ENCODE data around the gene CMSS1. TPM values are rescaled to one million over a fixed set of nuclear protein-coding genes. Genes with fewer than 3 reads are reported as not detected.

CMSS1 gene
- total RNA-seq, 4 donors from 2014 or later = 1.3 to 9.9 (median 2.3) TPM

DNA sequence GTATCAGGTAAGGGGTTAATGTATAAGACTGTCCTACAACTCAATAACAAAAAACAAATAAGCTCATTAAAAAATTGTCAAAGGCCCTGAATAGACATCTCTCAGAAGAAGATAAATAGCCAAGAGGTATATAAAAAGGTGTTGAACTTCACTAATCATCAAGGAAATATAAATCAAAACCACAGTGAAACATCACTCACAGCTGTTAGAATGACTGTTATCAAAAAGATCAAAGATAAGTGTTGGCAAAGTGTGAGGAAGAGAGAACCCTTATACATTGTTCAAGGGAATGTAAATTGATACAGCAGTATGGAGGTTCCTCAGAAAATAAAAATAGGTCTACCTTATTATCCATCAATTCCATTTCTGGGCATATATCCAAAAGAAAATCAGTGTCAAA, 201.1 kb downstream of the CMSS1 start:
- Histone ChIP-seq H3K9me3 (no peaks in the 10 kb centered on the region), H3K27me3 (no peaks in the 10 kb centered on the region), H3K4me1 (no peaks in the 10 kb centered on the region), H3K4me3 (no peak overlapping the region), H3K27ac (no peak overlapping the region), H3K36me3 (no peaks in the 10 kb centered on the region)
- TF ChIP-seq POLR2A (IDR thresholded peaks at IDR 0.05) = no peak
- TF ChIP-seq, protein P1, sequence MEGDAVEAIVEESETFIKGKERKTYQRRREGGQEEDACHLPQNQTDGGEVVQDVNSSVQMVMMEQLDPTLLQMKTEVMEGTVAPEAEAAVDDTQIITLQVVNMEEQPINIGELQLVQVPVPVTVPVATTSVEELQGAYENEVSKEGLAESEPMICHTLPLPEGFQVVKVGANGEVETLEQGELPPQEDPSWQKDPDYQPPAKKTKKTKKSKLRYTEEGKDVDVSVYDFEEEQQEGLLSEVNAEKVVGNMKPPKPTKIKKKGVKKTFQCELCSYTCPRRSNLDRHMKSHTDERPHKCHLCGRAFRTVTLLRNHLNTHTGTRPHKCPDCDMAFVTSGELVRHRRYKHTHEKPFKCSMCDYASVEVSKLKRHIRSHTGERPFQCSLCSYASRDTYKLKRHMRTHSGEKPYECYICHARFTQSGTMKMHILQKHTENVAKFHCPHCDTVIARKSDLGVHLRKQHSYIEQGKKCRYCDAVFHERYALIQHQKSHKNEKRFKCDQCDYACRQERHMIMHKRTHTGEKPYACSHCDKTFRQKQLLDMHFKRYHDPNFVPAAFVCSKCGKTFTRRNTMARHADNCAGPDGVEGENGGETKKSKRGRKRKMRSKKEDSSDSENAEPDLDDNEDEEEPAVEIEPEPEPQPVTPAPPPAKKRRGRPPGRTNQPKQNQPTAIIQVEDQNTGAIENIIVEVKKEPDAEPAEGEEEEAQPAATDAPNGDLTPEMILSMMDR (IDR thresholded peaks at IDR 0.05) = no peak
- no peak for DNase-seq

DNA sequence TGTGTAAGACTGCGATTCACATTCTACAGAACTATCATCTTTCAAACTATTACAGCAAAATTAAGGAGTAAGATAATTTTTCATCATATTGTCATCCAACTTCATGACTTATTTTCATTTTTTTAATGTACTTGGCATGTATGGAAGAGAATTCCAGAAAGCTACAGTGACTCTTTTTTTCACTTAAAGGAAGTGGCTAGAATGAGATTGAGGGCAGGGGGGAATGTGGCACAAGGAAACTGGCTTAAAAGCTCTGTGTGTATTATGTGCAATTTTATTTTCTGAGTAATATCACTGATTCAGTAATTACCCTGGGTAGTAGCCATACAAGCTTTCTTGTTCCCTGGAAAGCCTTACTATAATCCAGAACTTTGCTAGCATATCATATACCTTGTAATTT, 202.1 kb downstream of the CMSS1 start:
- Histone ChIP-seq H3K4me1 (peaks cover 0 to 5% (median 0%) of the 10 kb centered on the region in 4 donors), H3K27ac (no peak overlapping the region), H3K36me3 (no peaks in the 10 kb centered on the region), H3K27me3 (no peaks in the 10 kb centered on the region), H3K4me3 (no peak overlapping the region), H3K9me3 (no peaks in the 10 kb centered on the region)
- TF ChIP-seq, protein P1 (IDR thresholded peaks at IDR 0.05) = no peak
- no peak for DNase-seq

DNA sequence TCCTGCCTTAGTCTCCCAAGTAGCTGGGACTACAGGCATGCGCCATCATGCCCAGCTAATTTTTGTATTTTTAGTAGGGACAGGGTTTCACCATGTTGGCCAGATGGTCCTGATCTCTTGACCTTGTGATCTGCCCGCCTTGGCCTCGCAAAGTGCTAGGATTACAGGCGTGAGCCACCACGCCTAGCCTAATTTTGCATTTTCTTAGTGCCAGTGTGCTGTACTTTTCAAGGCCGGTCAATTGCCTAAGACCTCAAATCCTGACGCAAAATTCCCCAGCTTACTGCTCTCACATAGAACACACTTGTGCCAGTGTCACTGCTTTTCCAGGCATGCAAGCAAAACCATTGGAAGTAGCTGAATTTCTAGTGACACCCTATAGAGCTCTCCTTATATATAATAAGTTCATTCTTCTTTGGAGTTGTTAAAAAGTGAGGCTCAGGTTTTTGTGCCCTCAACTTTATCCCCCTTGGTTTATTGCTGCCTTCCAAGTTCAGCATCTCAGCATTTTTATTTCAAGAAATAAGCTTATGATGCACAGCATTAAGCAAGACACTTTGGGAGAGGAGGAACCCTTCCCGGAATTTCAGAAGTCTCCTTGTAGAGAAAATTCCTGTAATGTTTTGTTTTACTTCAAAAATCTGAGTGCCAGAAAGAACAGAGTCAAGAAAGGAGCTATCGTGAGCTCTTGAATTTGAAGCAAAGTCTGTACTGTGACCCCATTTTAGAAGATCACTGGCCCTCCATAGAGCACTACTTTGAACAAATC, 203.4 kb downstream of the CMSS1 start:
- Histone ChIP-seq H3K27ac (peak overlapping the region in 2 of 4 donors; percentile 40 to 47), H3K4me3 (no peak overlapping the region), H3K9me3 (no peaks in the 10 kb centered on the region), H3K27me3 (no peaks in the 10 kb centered on the region), H3K4me1 (peaks cover 0 to 5% (median 0%) of the 10 kb centered on the region in 4 donors), H3K36me3 (no peaks in the 10 kb centered on the region)
- TF ChIP-seq POLR2A (IDR thresholded peaks at IDR 0.05) = no peak
- TF ChIP-seq, protein P1 (IDR thresholded peaks at IDR 0.05) = no peak
- no peak for DNase-seq

DNA sequence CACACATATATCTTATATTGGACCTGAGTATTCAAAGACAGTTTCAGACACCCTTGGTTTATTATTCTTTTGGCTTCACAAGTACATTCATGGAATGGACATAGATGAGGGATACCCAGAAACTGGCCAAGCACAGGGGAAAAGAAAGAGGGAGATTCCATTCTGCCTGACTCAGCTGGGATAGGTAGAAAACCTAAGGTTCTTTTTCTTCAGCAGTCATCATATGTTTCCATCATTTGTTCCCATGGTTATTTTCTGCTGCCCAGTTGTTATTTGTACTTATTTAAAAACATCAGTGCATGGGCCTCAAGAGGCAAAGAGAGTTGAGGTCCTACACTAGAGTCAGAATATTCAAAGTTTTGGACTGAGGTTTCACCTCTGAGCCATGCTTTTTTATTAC, 204.8 kb downstream of the CMSS1 start:
- peaks cover 0 to 5% (median 0%) of the 10 kb centered on the region in 4 donors for H3K4me1 ChIP-seq
- H3K4me3 ChIP-seq = no peak overlapping the region
- TF ChIP-seq POLR2A (IDR thresholded peaks at IDR 0.05) = no peak
- TF ChIP-seq, protein P1 (IDR thresholded peaks at IDR 0.05) = no peak
- H3K27me3 ChIP-seq = no peaks in the 10 kb centered on the region
- no peaks in the 10 kb centered on the region for H3K9me3 ChIP-seq
- no peaks in the 10 kb centered on the region for H3K36me3 ChIP-seq
- no peak for DNase-seq
- H3K27ac ChIP-seq = no peak overlapping the region

DNA sequence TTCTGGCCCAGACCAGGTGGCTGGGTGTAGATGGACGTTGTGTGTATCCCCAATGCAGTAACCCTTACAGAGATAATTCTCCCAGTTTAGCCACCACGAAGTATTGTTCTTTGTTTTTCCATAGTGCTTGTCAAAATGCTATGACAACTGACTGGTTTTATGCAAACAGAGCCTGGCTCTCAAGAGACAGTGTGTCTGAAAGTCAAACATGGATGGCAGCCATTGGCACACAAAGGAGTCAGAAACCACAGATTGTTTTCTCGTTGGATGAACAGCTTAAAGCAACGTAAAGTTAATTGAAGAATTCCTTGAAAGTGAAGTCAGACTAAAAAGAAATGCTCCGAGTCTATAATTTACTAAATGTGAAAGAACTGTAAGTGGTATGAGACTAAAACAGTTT, 205.5 kb downstream of the CMSS1 start:
- peaks cover 0 to 5% (median 0%) of the 10 kb centered on the region in 4 donors for H3K4me1 ChIP-seq
- no peaks in the 10 kb centered on the region for H3K27me3 ChIP-seq
- peak overlapping the region in 1 of 4 donors; percentile 7 for H3K27ac ChIP-seq
- no peaks in the 10 kb centered on the region for H3K9me3 ChIP-seq
- DNase-seq = no peak
- TF ChIP-seq, protein P1 (IDR thresholded peaks at IDR 0.05) = no peak
- no peak for TF ChIP-seq POLR2A (IDR thresholded peaks at IDR 0.05)
- no peak overlapping the region for H3K4me3 ChIP-seq
- no peaks in the 10 kb centered on the region for H3K36me3 ChIP-seq

Measured in Peyer's patch (tissue), 4 donors.